Suprapubic skin (tissue), 4 donors: ENCODE results near the gene CHID1. TPM values are rescaled to one million over a fixed set of nuclear protein-coding genes. Genes with fewer than 3 reads are reported as not detected.

ENCODE experiments used
- DNase-seq, 2 donors: peaks; one replicate each; pipeline ENCODE4 v3.0.0-alpha.2; 2019; ENCODE audit warnings: low spot score in 2 of 2
- H3K27ac ChIP-seq: fragments of 200-600 bp; sonication (generic); one replicate; pipeline ENCODE4 v1.5.1; 2019
- H3K27me3 ChIP-seq: fragments of 200-600 bp; sonication (generic); one replicate; pipeline ENCODE4 v1.5.1; 2019
- H3K36me3 ChIP-seq: fragments of 200-600 bp; sonication (generic); one replicate; pipeline ENCODE4 v1.5.1; 2019
- H3K4me1 ChIP-seq: fragments of 200-600 bp; sonication (generic); one replicate; pipeline ENCODE4 v1.5.1; 2019
- H3K4me3 ChIP-seq: fragments of 200-600 bp; sonication (generic); one replicate; pipeline ENCODE4 v1.5.1; 2019; ENCODE audit warnings: mild to moderate bottlenecking
- H3K9me3 ChIP-seq: fragments of 200-600 bp; sonication (generic); one replicate; pipeline ENCODE4 v1.5.1; 2019
- EP300 ChIP-seq: sonication (generic); formaldehyde crosslinking; IDR thresholded peaks from one replicate; pipeline ENCODE4 v1.6.1; 2017; ENCODE audit warnings: antibody characterized with exemption
- POLR2A ChIP-seq, 2 donors: fragments of 450-650 bp; IDR thresholded peaks; one replicate each; pipeline ENCODE4 v1.6.1; 2017; ENCODE audit warnings: antibody characterized with exemption in 2 of 2, mild to moderate bottlenecking in 2 of 2, moderate library complexity in 2 of 2
- POLR2AphosphoS5 ChIP-seq, 3 donors: sonication (generic); formaldehyde crosslinking; IDR thresholded peaks; one replicate each; pipeline ENCODE4 v1.6.1; 2017; ENCODE audit warnings: antibody characterized with exemption in 3 of 3
- WGBS: methylation state at CpG from one replicate; pipeline ENCODE4 v1.1.5; 2018; 5-methylcytosine and 5-hydroxymethylcytosine counted together
- total RNA-seq, 4 donors: library from RNA; depleted of rRNA; stranded (reverse); fragments of >200 nt; gene quantifications; one replicate each; pipeline ENCODE4 v1.1.0, GENCODE V29; 2016
- TF ChIP-seq, protein P1 (sequence below), 2 donors: fragments of 200-600 bp in 1 of 2; fragments of 450-650 bp in 1 of 2; sonication (generic) in 1 of 2; IDR thresholded peaks; one replicate each; pipeline ENCODE4 v1.5.1; 2016 to 2019; ENCODE audit warnings: antibody characterized with exemption in 2 of 2, mild to moderate bottlenecking in 1 of 2, moderate library complexity in 1 of 2

Gene CHID1
- total RNA-seq, 4 donors from 2014 or later: 46.5 to 111 (median 66.2) TPM

DNA sequence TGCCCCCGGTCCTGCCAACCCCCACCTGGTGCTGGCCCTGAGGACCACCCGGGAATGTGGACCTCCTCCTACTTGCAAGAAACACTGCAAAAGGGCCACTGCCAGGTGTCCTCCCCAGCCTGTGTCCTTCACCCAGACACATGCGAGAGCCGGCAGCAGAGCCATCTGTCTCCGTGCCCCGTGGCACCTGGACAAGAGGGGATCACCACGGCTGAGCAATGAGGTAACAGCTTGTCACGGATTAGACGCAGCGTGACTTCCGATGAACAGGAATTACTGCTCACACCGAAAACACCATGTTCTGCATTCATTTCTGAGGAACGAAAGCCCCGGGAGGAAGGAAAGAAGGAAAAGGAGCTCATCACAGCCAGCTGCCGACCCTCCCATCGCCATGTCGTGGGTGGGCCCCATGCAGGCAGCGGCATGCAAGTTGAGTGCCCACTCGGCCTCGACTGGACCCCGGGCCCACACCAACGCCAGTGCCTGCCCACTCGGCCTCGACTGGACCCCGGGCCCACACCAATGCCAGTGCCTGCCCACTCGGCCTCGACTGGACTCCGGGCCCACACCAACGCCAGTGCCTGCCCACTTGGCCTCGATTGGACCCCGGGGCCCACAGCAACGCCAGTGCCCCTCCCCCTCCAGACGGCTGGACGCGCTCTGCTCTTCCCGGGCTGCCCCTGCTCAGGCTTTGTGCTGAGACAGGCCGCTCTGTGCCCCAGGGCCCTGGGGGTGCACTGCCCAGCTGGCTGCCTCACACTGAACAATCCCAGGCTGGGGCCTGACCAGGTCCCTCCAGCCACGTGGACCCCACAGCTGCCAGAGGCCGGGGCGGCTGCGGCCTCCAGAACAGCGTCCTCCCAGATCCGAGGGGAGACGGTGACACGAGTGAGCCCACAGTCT, 22.0 kb downstream of the CHID1 start:
- 90% methylated on average over 17 of the region's 45 CpGs for WGBS
- H3K4me1 ChIP-seq: no peaks in the 10 kb centered on the region
- no peaks in the 10 kb centered on the region for H3K27me3 ChIP-seq
- H3K36me3 ChIP-seq: peaks cover 37% of the 10 kb centered on the region
- no peak for DNase-seq
- H3K9me3 ChIP-seq: no peaks in the 10 kb centered on the region
- TF ChIP-seq POLR2A (IDR thresholded peaks at IDR 0.05) (no peak), EP300 (no peak), POLR2AphosphoS5 (IDR thresholded peaks at IDR 0.05) (no peak)
- TF ChIP-seq, protein P1, sequence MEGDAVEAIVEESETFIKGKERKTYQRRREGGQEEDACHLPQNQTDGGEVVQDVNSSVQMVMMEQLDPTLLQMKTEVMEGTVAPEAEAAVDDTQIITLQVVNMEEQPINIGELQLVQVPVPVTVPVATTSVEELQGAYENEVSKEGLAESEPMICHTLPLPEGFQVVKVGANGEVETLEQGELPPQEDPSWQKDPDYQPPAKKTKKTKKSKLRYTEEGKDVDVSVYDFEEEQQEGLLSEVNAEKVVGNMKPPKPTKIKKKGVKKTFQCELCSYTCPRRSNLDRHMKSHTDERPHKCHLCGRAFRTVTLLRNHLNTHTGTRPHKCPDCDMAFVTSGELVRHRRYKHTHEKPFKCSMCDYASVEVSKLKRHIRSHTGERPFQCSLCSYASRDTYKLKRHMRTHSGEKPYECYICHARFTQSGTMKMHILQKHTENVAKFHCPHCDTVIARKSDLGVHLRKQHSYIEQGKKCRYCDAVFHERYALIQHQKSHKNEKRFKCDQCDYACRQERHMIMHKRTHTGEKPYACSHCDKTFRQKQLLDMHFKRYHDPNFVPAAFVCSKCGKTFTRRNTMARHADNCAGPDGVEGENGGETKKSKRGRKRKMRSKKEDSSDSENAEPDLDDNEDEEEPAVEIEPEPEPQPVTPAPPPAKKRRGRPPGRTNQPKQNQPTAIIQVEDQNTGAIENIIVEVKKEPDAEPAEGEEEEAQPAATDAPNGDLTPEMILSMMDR (IDR thresholded peaks at IDR 0.05): no peak
- no peak overlapping the region for H3K4me3 ChIP-seq
- H3K27ac ChIP-seq: no peak overlapping the region

DNA sequence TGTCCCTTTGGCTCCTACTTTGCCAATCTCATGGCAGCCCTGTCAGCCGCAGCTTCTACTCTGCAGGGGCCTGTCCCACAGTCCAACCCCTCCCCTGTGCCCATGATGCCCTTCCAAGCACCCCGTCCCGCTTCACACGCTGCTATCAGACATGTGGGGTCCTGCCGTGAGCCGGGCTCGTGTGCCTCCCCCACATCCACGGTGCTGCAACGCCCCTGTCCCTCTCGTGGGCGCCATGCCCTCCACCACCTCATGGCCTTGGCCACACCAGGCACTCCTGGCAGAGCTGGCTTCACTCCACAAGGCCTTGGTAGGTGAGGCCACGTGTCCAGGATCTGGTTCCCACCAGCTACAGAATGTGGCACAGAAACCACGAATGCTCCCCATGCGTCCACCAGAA, 23.0 kb downstream of the CHID1 start:
- no peak for DNase-seq
- TF ChIP-seq POLR2A (IDR thresholded peaks at IDR 0.05): no peak
- no peak for TF ChIP-seq EP300
- no peak for TF ChIP-seq POLR2AphosphoS5 (IDR thresholded peaks at IDR 0.05)
- TF ChIP-seq, protein P1 (IDR thresholded peaks at IDR 0.05): no peak
- Histone ChIP-seq H3K27me3 (no peaks in the 10 kb centered on the region), H3K36me3 (peaks cover 47% of the 10 kb centered on the region), H3K27ac (no peak overlapping the region), H3K9me3 (no peaks in the 10 kb centered on the region), H3K4me3 (no peak overlapping the region), H3K4me1 (no peaks in the 10 kb centered on the region)
- WGBS: 89% methylated on average over 14 of the region's 14 CpGs

DNA sequence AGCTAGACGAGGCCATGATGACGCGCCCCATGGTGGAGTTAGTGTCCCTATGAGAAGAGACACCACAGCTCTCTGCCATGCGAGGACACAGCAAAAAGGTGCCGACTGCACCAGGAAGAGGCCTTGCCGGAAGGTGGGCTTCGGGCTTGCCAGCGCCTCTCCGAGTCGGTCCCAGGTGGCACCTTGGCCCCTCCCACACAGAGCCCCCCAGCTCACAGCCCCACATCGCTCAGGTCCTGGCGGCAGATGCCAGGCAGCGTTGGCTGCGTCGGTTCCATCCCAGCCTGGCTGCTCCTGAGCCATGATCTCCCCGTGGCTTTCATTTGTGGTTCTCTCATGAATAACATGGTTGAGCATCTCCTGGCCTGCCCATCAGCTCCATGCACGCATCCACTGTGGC, 24.0 kb downstream of the CHID1 start:
- H3K4me3 ChIP-seq: no peak overlapping the region
- H3K27me3 ChIP-seq: no peaks in the 10 kb centered on the region
- H3K9me3 ChIP-seq: no peaks in the 10 kb centered on the region
- TF ChIP-seq POLR2A (IDR thresholded peaks at IDR 0.05) (no peak), EP300 (no peak), POLR2AphosphoS5 (IDR thresholded peaks at IDR 0.05) (no peak)
- TF ChIP-seq, protein P1 (IDR thresholded peaks at IDR 0.05): no peak
- WGBS: 94% methylated on average over 8 of the region's 17 CpGs
- DNase-seq: no peak
- H3K36me3 ChIP-seq: peaks cover 49% of the 10 kb centered on the region
- no peak overlapping the region for H3K27ac ChIP-seq
- H3K4me1 ChIP-seq: no peaks in the 10 kb centered on the region

DNA sequence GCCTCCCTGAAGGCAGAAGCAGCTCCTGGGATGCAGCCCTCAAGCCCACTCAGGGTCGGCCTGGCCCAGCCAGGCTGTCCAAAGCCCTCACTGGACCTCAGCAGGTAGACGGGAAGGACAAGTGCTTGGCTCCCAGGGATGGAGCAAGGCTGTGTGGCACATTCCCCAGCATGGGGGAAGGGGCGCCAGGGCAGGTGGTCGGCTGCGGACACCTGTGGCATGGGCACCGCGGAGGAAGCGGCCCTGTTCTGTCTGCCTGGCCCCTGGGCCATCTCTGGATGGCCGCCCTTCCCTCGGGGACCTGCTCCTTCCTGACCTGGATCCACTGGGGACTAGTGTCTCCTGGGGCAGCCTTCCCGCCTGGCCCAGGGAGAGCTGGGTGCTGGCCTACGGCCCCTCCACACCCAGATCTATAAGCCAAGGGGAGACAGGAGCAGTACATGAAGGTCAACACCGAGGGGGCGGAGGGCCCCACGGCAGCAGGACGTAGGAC, 26.0 kb downstream of the CHID1 start:
- Histone ChIP-seq H3K9me3 (no peaks in the 10 kb centered on the region), H3K36me3 (peaks cover 58% of the 10 kb centered on the region), H3K4me3 (no peak overlapping the region), H3K4me1 (no peaks in the 10 kb centered on the region), H3K27me3 (no peaks in the 10 kb centered on the region), H3K27ac (no peak overlapping the region)
- no peak for TF ChIP-seq POLR2AphosphoS5 (IDR thresholded peaks at IDR 0.05)
- TF ChIP-seq, protein P1 (IDR thresholded peaks at IDR 0.05): no peak
- TF ChIP-seq POLR2A (IDR thresholded peaks at IDR 0.05): no peak
- TF ChIP-seq EP300: no peak
- no peak for DNase-seq
- 77% methylated on average over 7 of the region's 16 CpGs for WGBS

DNA sequence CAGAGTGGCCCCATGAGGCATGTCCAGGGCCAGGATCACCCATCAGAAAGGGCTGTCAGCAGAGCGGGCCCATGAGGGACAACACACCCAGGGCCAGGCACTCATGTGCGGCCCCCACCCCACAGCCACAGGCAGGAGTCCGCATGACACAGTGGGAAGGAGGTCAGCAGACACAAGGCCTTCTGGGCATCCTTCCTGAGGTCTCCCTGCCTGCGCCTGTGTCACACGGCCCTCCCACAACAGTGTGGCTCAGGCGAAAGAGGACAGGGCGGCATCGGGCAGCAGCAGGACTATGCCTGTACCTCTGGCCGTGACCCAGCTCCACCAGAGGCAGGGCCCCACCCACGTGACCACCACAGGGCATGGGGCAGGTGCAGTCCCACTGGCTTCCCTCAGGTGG, 27.1 kb downstream of the CHID1 start:
- Histone ChIP-seq H3K9me3 (no peaks in the 10 kb centered on the region), H3K27ac (no peak overlapping the region), H3K36me3 (peaks cover 58% of the 10 kb centered on the region), H3K4me1 (no peaks in the 10 kb centered on the region), H3K4me3 (no peak overlapping the region), H3K27me3 (no peaks in the 10 kb centered on the region)
- no peak for DNase-seq
- no peak for TF ChIP-seq POLR2A (IDR thresholded peaks at IDR 0.05)
- TF ChIP-seq, protein P1 (IDR thresholded peaks at IDR 0.05): no peak
- no peak for TF ChIP-seq EP300
- no peak for TF ChIP-seq POLR2AphosphoS5 (IDR thresholded peaks at IDR 0.05)
- 70% methylated on average over 7 of the region's 10 CpGs for WGBS
